HG02588 (cell line): ENCODE results near the gene BRAT1.

Source experiments
- ATAC-seq: cut with Tn5 transposase; IDR thresholded peaks from one replicate; pipeline ENCODE4 v1.9.1; 2021; ENCODE audit warnings: mild to moderate bottlenecking, moderate library complexity; ENCODE audit not compliant: unreplicated experiment

Gene BRAT1

DNA sequence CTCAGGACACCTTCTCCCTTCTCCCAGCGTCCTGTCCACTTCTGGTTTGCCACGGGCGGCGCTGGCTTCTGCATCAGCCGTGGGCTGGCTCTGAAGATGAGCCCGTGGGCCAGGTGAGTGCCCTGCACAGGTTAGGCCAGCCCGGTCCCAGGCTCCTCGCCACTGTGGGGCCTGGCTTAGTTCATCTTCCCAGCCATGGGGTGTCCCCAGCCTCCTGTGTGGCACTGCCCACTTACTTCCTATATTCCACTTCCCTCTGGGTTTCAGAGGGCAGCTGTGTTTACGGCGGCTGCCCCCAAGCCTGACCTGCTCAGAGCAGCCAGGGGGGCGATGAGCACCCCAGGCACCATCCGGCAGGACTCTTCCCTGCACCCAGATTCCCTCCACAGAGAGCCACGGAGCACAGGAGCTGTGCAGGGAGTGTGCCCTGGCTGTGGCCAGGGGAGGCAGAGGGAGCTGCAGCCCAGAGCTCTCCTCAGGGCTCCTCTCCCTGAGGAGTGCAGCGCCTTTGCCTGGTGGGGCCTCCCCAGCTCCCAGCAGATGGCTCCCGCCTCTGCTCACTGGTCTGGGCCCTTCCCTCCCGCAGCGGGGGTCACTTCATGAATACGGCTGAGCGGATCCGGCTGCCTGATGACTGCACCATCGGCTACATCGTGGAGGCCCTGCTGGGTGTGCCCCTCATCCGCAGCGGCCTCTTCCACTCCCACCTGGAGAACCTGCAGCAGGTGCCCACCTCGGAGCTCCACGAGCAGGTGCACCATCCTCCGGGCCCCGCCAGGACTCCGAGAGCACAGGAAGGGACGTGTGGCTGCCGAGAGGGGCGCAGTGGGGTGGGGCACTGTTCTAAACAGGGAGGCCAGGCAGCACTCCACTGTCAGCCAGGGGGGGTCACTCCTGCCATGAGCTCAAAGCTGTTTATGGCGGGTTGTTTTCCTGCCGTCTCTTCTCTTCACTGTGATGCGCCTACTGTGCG lies 29.4 kb downstream of the BRAT1 start:
- no peak for ATAC-seq

GRCh38 chr7:2524808-2525657 lies 30.3 kb downstream of the BRAT1 start:
- ATAC-seq, result no peak

- ATAC-seq, result no peak
Observed at GRCh38 chr7:2523941-2524807, 31.1 kb downstream of the BRAT1 start.

- ATAC-seq, result no peak
Observed at GRCh38 chr7:2523461-2523936, 31.8 kb downstream of the BRAT1 start.

DNA sequence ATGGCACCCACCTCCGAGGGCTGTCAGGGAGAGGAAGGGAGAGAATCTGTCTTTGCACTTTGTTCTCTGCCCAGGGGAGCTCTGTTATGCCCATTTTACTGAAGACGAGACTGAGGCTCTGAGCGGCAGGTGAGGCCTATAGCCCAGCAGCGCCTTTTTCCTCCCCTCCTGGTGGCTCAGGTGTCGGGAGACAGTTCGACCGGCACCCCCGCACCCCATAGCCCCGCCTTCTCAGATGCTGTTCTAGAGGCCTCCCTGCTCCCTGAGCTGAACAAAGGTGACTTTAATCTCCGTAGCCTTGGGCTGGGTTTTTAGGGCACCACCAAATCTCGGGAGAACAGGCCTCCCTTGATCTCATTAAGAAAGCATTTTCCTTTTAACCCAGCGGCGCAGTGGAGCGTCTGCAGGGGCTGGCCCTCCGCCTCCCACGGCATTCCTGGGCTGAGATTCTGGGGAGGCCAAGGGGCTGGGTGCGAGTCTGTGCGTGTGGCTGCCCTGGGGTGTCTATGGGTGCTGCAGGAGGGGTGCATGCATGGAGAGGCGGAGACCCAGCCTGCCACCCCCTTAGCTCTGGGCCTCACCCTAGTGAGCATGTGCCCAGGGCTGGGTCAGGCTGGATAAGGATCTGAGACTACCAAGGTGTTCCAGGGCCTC lies 32.4 kb downstream of the BRAT1 start:
- ATAC-seq, result no peak

DNA sequence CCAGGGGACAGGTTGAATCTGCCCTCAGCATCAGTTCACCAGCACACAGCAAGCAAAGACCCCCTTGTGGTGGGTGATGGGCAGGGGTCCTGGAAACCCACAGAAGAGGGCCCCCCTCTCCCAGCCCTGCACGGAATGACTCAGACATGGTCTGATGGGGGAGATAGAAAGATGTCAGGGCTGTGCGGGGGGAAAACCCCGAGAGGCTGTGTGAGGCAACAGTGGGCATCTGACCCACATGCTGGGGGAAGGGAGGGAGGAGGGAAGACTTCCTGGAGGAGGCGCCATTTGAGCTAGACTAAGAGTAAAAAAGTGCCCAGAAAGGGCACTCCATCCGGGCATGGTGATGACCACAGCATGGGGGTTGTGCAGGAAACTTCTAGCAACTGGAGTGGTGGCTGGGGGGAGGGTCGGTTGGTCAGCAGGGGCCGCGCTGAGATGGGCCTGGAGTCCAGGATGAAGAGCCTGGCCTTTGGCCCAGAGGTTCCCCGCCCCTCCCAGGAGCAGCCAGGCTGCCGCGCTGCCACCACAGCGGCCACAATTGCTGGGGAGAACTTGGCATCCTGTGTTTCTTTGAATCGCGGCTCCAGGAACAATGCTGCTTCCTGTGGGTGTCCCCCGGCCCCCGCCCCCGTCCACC lies 33.3 kb downstream of the BRAT1 start:
- ATAC-seq, result no peak

- ATAC-seq, result no peak
Observed at GRCh38 chr7:2521341-2521745, 34.0 kb downstream of the BRAT1 start.

- ATAC-seq, result no peak
Observed at GRCh38 chr7:2520761-2521290, 34.5 kb downstream of the BRAT1 start.

GRCh38 chr7:2520131-2520760 lies 35.1 kb downstream of the BRAT1 start:
- no peak for ATAC-seq

GRCh38 chr7:2519119-2519930 lies 36.0 kb downstream of the BRAT1 start, which contains the start of gene LFNG:
Gene LFNG, plus strand, starts transcription at chr7:2519774. Its CDS starts 88 bp downstream, at chr7:2519862.
- ATAC-seq, result peak; percentile 82

DNA sequence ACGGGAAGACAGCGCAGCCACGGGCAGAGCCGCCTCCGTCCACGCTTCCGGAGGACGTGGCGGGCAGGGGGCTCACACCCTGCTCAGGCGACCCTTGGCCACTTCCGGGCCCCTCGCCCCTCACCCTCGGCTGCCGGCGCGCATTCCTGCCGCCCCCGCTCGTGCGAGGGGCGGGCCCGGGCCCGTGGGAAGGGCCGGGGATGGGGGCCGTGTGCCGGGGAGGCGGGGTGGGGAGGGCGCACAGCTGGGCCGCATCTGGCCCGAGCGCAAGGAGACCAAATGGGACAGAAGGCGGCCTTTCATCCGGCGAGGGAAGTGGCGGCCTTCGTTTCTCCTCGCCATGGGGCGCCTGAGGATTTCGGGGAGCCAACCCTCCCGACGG lies 36.6 kb downstream of the BRAT1 start:
- ATAC-seq, result no peak

GRCh38 chr7:2517678-2518507 lies 37.4 kb downstream of the BRAT1 start:
- ATAC-seq, result no peak

GRCh38 chr7:2517026-2517425 lies 38.3 kb downstream of the BRAT1 start:
- no peak for ATAC-seq

DNA sequence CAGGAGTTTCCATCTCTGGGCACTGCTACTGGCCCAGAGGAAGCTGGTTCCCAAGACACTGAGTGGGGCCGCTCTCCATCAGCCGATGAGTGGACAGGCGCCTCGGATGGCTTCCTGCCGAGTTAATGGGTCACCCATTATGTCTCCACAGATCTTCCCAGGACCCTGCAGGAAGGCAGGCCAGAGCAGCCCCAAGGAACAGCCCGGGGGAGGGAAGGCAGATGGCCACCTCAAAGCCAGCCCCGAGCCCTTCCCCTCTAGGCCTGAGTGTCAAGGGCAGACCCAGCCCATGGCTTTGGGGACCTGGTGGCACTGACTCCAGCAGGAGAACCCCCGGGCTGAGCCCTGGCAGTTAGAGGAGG lies 39.1 kb downstream of the BRAT1 start:
- ATAC-seq, result no peak

DNA sequence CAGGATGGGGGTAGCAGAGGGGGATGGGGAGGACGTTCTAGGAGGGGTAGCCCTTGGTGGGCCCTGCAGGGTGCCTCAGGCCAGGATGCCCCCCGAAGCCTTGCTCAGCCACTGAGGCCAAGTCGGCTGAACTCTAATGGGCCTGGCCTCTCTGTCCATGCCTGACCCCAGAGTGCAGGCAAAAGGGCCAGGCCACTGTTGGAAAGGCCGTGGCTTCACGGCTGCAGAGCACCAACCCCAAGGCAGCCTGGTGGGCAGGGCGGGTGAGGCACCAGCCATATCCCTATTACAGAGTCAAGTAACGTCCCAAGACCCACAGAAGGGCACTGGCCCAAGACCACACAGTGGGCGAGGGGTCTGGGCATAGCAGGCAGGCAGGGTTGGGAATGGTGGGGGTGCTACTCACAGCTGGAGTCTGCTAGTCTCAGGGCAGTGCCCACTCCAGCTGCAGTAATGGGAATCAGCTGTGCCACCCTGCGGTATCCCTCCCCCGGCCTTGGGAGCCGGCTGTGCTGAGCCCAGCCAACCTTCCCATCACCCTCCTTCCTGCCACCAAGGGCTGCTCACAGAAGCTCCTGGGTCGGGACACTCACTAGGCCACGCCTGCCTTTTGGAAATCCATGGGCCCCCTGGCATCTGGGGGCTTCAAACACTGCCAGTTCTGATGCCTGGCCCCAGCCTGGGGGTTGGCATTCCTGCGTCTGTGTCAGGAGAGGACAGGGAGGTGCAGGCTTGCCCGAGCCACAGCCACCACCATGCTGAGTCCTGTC lies 39.7 kb downstream of the BRAT1 start:
- ATAC-seq, result no peak
